B cell (primary cell): ENCODE measurements around the gene ATP6V0E1.

ENCODE experiments used
- CTCF ChIP-seq: fragments of 200-600 bp; IDR thresholded peaks from one replicate; pipeline ENCODE4 v1.8.0; 2022; ENCODE audit warnings: antibody characterized with exemption, mild to moderate bottlenecking
- EZH2 ChIP-seq: IDR thresholded peaks from 2 replicates; pipeline ENCODE4 v1.6.1; 2012; ENCODE audit warnings: borderline replicate concordance, low read depth, mild to moderate bottlenecking, moderate library complexity, low read length; ENCODE audit not compliant: insufficient read depth, poor library complexity, severe bottlenecking

GRCh38 chr5:172942556-172942955, 41.0 kb upstream of the ATP6V0E1 start:
- TF ChIP-seq EZH2 (no peak), CTCF (no peak)
